ENCODE results near the gene PEX16. TPM values are rescaled to one million over a fixed set of nuclear protein-coding genes. Genes with fewer than 3 reads are reported as not detected.
"Not testable (repeated sequence)": the region's sequence is repeated elsewhere in the genome, so short reads cannot be mapped to it uniquely, and the experiment has no call there.

The PEX16 gene
- total RNA-seq, 1 donor from 2014 or later: 47.1 TPM

GRCh38 chr11:45906096-45906682 lies 11.5 kb downstream of the PEX16 start:
- FAIRE-seq: no peak
- Histone ChIP-seq H3K27me3 (ENCODE audit: control insufficient read depth, insufficient read depth, low read length) (no peaks in the 10 kb centered on the region), H3K36me3 (ENCODE audit: control insufficient read depth, insufficient read depth, low read length) (peaks cover 10% of the 10 kb centered on the region), H3K4me3 (ENCODE audit: low read depth, low read length) (no peak overlapping the region)
- TF ChIP-seq CTCF (IDR thresholded peaks at IDR 0.05; ENCODE audit: insufficient read depth, low read length, severe bottlenecking): no peak
- DNase-seq (ENCODE audit: low read depth): no peak

GRCh38 chr11:45905576-45905975 lies 12.1 kb downstream of the PEX16 start:
- not testable (repeated sequence) for H3K4me3 ChIP-seq (ENCODE audit: low read depth, low read length); FAIRE-seq; H3K36me3 ChIP-seq (ENCODE audit: control insufficient read depth, insufficient read depth, low read length); DNase-seq (ENCODE audit: low read depth); H3K27me3 ChIP-seq (ENCODE audit: control insufficient read depth, insufficient read depth, low read length)

GRCh38 chr11:45905095-45905494 lies 12.6 kb downstream of the PEX16 start:
- no peak for TF ChIP-seq CTCF (IDR thresholded peaks at IDR 0.05; ENCODE audit: insufficient read depth, low read length, severe bottlenecking)
- DNase-seq (ENCODE audit: low read depth): no peak

GRCh38 chr11:45904309-45904915 lies 13.3 kb downstream of the PEX16 start:
- H3K27me3 ChIP-seq (ENCODE audit: control insufficient read depth, insufficient read depth, low read length): peaks cover 5% of the 10 kb centered on the region
- no peak overlapping the region for H3K4me3 ChIP-seq (ENCODE audit: low read depth, low read length)
- no peak for FAIRE-seq
- no peaks in the 10 kb centered on the region for H3K36me3 ChIP-seq (ENCODE audit: control insufficient read depth, insufficient read depth, low read length)
- no peak for TF ChIP-seq CTCF (IDR thresholded peaks at IDR 0.05; ENCODE audit: insufficient read depth, low read length, severe bottlenecking)
- DNase-seq (ENCODE audit: low read depth): no peak

More at GRCh38 chr11:45905095-45905494, 12.6 kb downstream of the PEX16 start:
- no peak overlapping the region for H3K4me3 ChIP-seq (ENCODE audit: low read depth, low read length)
- no peaks in the 10 kb centered on the region for H3K36me3 ChIP-seq (ENCODE audit: control insufficient read depth, insufficient read depth, low read length)
- H3K27me3 ChIP-seq (ENCODE audit: control insufficient read depth, insufficient read depth, low read length): peaks cover 5% of the 10 kb centered on the region
- FAIRE-seq: no peak

- no peaks in the 10 kb centered on the region for H3K36me3 ChIP-seq (ENCODE audit: control insufficient read depth, insufficient read depth, low read length)
- no peak overlapping the region for H3K4me3 ChIP-seq (ENCODE audit: low read depth, low read length)
- no peak for TF ChIP-seq CTCF (IDR thresholded peaks at IDR 0.05; ENCODE audit: insufficient read depth, low read length, severe bottlenecking)
- FAIRE-seq (no peak), DNase-seq (ENCODE audit: low read depth) (no peak)
- peaks cover 5% of the 10 kb centered on the region for H3K27me3 ChIP-seq (ENCODE audit: control insufficient read depth, insufficient read depth, low read length)
These were observed 15.0 kb downstream of the PEX16 start for GRCh38 chr11:45902452-45903380.

- H3K36me3 ChIP-seq (ENCODE audit: control insufficient read depth, insufficient read depth, low read length): no peaks in the 10 kb centered on the region
- DNase-seq (ENCODE audit: low read depth) (no peak), FAIRE-seq (no peak)
- TF ChIP-seq CTCF (IDR thresholded peaks at IDR 0.05; ENCODE audit: insufficient read depth, low read length, severe bottlenecking): no peak
- H3K4me3 ChIP-seq (ENCODE audit: low read depth, low read length): no peak overlapping the region
- peaks cover 6% of the 10 kb centered on the region for H3K27me3 ChIP-seq (ENCODE audit: control insufficient read depth, insufficient read depth, low read length)
These were observed 16.1 kb downstream of the PEX16 start for GRCh38 chr11:45901626-45902025.

Measured in bronchial epithelial cell (primary cell).